HepG2 (cell line): ENCODE data around the gene CTDSP1. TPM values are rescaled to one million over a fixed set of nuclear protein-coding genes. Genes with fewer than 3 reads are reported as not detected.
A peak's percentile ranks its signal among the peaks of the same experiment; 100 is the strongest.

Experiments used
- ATF1 ChIP-seq: IDR thresholded peaks from 2 replicates; pipeline ENCODE4 v1.6.1; 2016; ENCODE audit warnings: mild to moderate bottlenecking, control low read depth
- NR2F1 ChIP-seq, 2 experiments: fragments of 450-650 bp in 1 of 2; formaldehyde crosslinking in 1 of 2; IDR thresholded peaks; 2 replicates each; pipeline versions ENCODE4 v1.5.0 to v1.6.1; 2016 to 2020; ENCODE audit warnings: mild to moderate bottlenecking in 1 of 2, missing compliant biosample characterization in 1 of 2, missing genetic modification reagents in 1 of 2, moderate library complexity in 1 of 2
- ZNF589 ChIP-seq: sonication (generic); formaldehyde crosslinking; conservative IDR thresholded peaks from 2 replicates; pipeline ENCODE4 v1.8.0; 2022; ENCODE audit warnings: mild to moderate bottlenecking, moderate library complexity, missing genetic modification reagents
- ZNF614 ChIP-seq: IDR thresholded peaks from 2 replicates; pipeline ENCODE4 v1.6.1; 2018; ENCODE audit warnings: missing biosample characterization, missing genetic modification reagents, inconsistent platforms, borderline replicate concordance
- ZNF749 ChIP-seq: sonication (generic); formaldehyde crosslinking; IDR thresholded peaks from 2 replicates; pipeline ENCODE4 v1.8.0; 2022; ENCODE audit warnings: mild to moderate bottlenecking, missing genetic modification reagents, moderate library complexity, borderline replicate concordance
- polyA plus RNA-seq, 8 experiments: library from polyadenylated mRNA; depleted of rRNA in 3 of 8; stranded (reverse) in 7 of 8; unstranded in 1 of 8; fragments of >200 nt; fragmentation: Illumina TruSeq in 4 of 8; extraction: Trizol in 4 of 8; gene quantifications; 2 replicates each; pipeline versions ENCODE4 v1.2.1 to v1.2.3, GENCODE V29; 2011 to 2016; ENCODE audit warnings: low read depth in 4 of 8, missing spikeins in 1 of 8, mixed read lengths in 1 of 8; ENCODE audit not compliant: insufficient read depth in 1 of 8
- total RNA-seq, 5 experiments: library from RNA; depleted of rRNA; stranded (reverse); fragments of >200 nt; fragmentation: Illumina TruSeq; extraction: Trizol; gene quantifications; 2 replicates each; pipeline ENCODE4 v1.2.3, GENCODE V29; 2016; ENCODE audit warnings: low read depth in 1 of 5
- TF ChIP-seq, protein P1 (sequence below): sonication (generic); formaldehyde crosslinking; IDR thresholded peaks from 2 replicates; pipeline ENCODE4 v1.4.0; 2020; ENCODE audit warnings: missing genetic modification reagents, borderline replicate concordance
- TF ChIP-seq, protein P2 (sequence below): sonication (generic); formaldehyde crosslinking; conservative IDR thresholded peaks from 2 replicates; pipeline ENCODE4 v1.8.0; 2022; ENCODE audit warnings: mild to moderate bottlenecking, moderate library complexity, missing genetic modification reagents
- TF ChIP-seq, protein P3 (sequence below): sonication (generic); formaldehyde crosslinking; IDR thresholded peaks from 2 replicates; pipeline ENCODE4 v1.4.0; 2020; ENCODE audit warnings: missing genetic modification reagents, borderline replicate concordance
- TF ChIP-seq, protein P4 (sequence below): sonication (generic); formaldehyde crosslinking; IDR thresholded peaks from 2 replicates; pipeline ENCODE4 v1.5.0; 2020; ENCODE audit warnings: mild to moderate bottlenecking, missing genetic modification reagents, borderline replicate concordance

CTDSP1 gene
- total and polyA plus RNA-seq, 2 of the 13 experiments (the other 11 are each of a cell fraction or from before 2014, with no cell fraction given) = 91.0 to 268 TPM

DNA sequence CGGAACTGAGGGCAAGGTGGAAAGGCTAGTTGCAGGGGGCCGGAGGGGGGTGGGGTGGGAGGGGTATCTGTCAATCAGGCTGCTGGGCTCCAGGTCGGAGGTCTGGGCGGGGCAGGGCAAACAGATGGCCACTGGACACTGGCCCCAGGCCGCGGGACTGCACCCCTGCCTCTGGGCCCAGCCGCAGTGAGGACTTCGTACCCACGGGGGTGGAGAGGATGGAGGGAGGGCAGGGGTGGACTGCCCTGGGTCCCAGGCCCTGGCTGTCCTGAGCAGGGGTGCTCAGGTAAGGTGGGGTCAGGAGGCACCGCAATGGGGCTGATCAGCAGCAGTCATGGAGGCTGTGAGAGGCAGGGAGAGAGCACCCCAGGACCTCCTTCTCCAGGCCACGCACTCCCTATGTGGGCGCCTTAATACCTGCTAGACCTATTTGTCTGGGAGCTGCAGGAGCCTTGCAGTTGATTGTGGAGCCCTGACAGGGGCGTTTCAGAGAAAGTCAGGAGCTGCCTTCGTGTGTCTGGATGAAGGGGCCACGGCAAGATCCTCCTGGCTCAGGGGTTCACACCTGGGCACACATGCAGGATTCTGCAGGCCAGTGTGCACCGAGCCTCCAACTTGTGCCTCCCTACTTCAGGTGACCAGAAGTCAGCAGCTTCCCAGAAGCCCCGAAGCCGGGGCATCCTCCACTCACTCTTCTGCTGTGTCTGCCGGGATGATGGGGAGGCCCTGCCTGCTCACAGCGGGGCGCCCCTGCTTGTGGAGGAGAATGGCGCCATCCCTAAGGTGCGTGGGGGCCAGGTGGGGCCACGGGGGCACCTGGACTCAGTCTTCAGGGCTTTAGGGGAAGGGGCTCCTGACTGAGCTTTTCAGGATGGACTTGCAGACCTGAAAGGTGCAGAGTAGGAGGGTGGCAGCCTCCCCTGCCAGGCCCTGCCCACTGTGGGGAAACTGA lies 1.5 kb downstream of the CTDSP1 start (continued):
- TF ChIP-seq, protein P1, sequence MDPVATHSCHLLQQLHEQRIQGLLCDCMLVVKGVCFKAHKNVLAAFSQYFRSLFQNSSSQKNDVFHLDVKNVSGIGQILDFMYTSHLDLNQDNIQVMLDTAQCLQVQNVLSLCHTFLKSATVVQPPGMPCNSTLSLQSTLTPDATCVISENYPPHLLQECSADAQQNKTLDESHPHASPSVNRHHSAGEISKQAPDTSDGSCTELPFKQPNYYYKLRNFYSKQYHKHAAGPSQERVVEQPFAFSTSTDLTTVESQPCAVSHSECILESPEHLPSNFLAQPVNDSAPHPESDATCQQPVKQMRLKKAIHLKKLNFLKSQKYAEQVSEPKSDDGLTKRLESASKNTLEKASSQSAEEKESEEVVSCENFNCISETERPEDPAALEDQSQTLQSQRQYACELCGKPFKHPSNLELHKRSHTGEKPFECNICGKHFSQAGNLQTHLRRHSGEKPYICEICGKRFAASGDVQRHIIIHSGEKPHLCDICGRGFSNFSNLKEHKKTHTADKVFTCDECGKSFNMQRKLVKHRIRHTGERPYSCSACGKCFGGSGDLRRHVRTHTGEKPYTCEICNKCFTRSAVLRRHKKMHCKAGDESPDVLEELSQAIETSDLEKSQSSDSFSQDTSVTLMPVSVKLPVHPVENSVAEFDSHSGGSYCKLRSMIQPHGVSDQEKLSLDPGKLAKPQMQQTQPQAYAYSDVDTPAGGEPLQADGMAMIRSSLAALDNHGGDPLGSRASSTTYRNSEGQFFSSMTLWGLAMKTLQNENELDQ (CRISPR knock-in tag) = no peak
- TF ChIP-seq, protein P2, sequence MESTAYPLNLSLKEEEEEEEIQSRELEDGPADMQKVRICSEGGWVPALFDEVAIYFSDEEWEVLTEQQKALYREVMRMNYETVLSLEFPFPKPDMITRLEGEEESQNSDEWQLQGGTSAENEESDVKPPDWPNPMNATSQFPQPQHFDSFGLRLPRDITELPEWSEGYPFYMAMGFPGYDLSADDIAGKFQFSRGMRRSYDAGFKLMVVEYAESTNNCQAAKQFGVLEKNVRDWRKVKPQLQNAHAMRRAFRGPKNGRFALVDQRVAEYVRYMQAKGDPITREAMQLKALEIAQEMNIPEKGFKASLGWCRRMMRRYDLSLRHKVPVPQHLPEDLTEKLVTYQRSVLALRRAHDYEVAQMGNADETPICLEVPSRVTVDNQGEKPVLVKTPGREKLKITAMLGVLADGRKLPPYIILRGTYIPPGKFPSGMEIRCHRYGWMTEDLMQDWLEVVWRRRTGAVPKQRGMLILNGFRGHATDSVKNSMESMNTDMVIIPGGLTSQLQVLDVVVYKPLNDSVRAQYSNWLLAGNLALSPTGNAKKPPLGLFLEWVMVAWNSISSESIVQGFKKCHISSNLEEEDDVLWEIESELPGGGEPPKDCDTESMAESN (CRISPR knock-in tag) = peak; percentile 91; the same call in 1 of the 2 replicates
- TF ChIP-seq ZNF749 (CRISPR knock-in tag) = no peak; the same call in 1 of the 2 replicates
- TF ChIP-seq ZNF614 = 0 out of 2 replicates have a peak, but pooled peaks have one; percentile 33
- no peak for TF ChIP-seq ATF1
- TF ChIP-seq NR2F1 (CRISPR knock-in tag; IDR thresholded peaks at IDR 0.05) = peak; percentile 30 to 82; a peak in 3 of 4 replicates
- TF ChIP-seq, protein P3, sequence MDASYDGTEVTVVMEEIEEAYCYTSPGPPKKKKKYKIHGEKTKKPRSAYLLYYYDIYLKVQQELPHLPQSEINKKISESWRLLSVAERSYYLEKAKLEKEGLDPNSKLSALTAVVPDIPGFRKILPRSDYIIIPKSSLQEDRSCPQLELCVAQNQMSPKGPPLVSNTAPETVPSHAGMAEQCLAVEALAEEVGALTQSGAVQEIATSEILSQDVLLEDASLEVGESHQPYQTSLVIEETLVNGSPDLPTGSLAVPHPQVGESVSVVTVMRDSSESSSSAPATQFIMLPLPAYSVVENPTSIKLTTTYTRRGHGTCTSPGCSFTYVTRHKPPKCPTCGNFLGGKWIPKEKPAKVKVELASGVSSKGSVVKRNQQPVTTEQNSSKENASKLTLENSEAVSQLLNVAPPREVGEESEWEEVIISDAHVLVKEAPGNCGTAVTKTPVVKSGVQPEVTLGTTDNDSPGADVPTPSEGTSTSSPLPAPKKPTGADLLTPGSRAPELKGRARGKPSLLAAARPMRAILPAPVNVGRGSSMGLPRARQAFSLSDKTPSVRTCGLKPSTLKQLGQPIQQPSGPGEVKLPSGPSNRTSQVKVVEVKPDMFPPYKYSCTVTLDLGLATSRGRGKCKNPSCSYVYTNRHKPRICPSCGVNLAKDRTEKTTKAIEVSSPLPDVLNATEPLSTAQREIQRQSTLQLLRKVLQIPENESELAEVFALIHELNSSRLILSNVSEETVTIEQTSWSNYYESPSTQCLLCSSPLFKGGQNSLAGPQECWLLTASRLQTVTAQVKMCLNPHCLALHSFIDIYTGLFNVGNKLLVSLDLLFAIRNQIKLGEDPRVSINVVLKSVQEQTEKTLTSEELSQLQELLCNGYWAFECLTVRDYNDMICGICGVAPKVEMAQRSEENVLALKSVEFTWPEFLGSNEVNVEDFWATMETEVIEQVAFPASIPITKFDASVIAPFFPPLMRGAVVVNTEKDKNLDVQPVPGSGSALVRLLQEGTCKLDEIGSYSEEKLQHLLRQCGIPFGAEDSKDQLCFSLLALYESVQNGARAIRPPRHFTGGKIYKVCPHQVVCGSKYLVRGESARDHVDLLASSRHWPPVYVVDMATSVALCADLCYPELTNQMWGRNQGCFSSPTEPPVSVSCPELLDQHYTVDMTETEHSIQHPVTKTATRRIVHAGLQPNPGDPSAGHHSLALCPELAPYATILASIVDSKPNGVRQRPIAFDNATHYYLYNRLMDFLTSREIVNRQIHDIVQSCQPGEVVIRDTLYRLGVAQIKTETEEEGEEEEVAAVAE (CRISPR knock-in tag) = peak; percentile 77; the same call in 1 of the 2 replicates
- TF ChIP-seq ZNF589 (CRISPR knock-in tag) = no peak
- TF ChIP-seq, protein P4, sequence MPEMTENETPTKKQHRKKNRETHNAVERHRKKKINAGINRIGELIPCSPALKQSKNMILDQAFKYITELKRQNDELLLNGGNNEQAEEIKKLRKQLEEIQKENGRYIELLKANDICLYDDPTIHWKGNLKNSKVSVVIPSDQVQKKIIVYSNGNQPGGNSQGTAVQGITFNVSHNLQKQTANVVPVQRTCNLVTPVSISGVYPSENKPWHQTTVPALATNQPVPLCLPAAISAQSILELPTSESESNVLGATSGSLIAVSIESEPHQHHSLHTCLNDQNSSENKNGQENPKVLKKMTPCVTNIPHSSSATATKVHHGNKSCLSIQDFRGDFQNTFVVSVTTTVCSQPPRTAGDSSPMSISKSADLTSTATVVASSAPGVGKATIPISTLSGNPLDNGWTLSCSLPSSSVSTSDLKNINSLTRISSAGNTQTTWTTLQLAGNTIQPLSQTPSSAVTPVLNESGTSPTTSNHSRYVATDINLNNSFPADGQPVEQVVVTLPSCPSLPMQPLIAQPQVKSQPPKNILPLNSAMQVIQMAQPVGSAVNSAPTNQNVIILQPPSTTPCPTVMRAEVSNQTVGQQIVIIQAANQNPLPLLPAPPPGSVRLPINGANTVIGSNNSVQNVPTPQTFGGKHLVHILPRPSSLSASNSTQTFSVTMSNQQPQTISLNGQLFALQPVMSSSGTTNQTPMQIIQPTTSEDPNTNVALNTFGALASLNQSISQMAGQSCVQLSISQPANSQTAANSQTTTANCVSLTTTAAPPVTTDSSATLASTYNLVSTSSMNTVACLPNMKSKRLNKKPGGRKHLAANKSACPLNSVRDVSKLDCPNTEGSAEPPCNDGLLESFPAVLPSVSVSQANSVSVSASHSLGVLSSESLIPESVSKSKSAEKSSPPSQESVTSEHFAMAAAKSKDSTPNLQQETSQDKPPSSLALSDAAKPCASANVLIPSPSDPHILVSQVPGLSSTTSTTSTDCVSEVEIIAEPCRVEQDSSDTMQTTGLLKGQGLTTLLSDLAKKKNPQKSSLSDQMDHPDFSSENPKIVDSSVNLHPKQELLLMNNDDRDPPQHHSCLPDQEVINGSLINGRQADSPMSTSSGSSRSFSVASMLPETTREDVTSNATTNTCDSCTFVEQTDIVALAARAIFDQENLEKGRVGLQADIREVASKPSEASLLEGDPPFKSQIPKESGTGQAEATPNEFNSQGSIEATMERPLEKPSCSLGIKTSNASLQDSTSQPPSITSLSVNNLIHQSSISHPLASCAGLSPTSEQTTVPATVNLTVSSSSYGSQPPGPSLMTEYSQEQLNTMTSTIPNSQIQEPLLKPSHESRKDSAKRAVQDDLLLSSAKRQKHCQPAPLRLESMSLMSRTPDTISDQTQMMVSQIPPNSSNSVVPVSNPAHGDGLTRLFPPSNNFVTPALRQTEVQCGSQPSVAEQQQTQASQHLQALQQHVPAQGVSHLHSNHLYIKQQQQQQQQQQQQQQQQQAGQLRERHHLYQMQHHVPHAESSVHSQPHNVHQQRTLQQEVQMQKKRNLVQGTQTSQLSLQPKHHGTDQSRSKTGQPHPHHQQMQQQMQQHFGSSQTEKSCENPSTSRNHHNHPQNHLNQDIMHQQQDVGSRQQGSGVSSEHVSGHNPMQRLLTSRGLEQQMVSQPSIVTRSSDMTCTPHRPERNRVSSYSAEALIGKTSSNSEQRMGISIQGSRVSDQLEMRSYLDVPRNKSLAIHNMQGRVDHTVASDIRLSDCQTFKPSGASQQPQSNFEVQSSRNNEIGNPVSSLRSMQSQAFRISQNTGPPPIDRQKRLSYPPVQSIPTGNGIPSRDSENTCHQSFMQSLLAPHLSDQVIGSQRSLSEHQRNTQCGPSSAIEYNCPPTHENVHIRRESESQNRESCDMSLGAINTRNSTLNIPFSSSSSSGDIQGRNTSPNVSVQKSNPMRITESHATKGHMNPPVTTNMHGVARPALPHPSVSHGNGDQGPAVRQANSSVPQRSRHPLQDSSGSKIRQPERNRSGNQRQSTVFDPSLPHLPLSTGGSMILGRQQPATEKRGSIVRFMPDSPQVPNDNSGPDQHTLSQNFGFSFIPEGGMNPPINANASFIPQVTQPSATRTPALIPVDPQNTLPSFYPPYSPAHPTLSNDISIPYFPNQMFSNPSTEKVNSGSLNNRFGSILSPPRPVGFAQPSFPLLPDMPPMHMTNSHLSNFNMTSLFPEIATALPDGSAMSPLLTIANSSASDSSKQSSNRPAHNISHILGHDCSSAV = no peak
